Endothelial cell of umbilical vein (primary cell): ENCODE data around the gene DACT2. TPM values are rescaled to one million over a fixed set of nuclear protein-coding genes. Genes with fewer than 3 reads are reported as not detected.

Source experiments
- BruUV-seq: library from RNA; stranded (reverse); fragments of 400-500 nt; replicated peaks from 2 replicates; lab custom pipeline; 2021; lab: Mats Ljungman, UMichigan
- CTCF ChIA-PET: fragments of 300-600, 350-600 bp; sonication (Branson Sonifier 250); formaldehyde crosslinking; loops from one replicate; lab custom pipeline; 2021; ENCODE audit warnings: antibody characterized with exemption, inconsistent platforms; lab: Charles Lee
- POLR2A ChIA-PET: fragments of 300-600, 350-600 bp; sonication (Branson Sonifier 250); formaldehyde crosslinking; loops from one replicate; lab custom pipeline; 2021; ENCODE audit warnings: antibody characterized with exemption, inconsistent platforms; lab: Charles Lee
- DNase-seq: peaks from one replicate; pipeline ENCODE4 v3.0.0-alpha.2; 2011; ENCODE audit warnings: low read depth, low spot score
- FAIRE-seq: peaks from 2 replicates; lab custom pipeline; 2011; peaks lifted over from hg19 to GRCh38; lab: Jason Lieb, UNC
- H2AFZ ChIP-seq: 2 replicates; pipeline ENCODE4 v1.6.0; 2012; ENCODE audit warnings: low read depth, low read length, control low read depth, inconsistent platforms
- H3K27ac ChIP-seq: 2 replicates; pipeline ENCODE4 v1.5.1; 2011; ENCODE audit warnings: low read depth, mild to moderate bottlenecking, control low read depth, low read length, moderate library complexity; ENCODE audit not compliant: insufficient read depth
- H3K27me3 ChIP-seq, 2 experiments: 2 replicates each; pipeline versions ENCODE4 v1.6.0 to v1.6.1; 2011; ENCODE audit warnings: low read length in 2 of 2, mixed read lengths in 1 of 2; ENCODE audit not compliant: control insufficient read depth in 2 of 2, insufficient read depth in 2 of 2
- H3K36me3 ChIP-seq, 2 experiments: 2 replicates in 1 of 2; 3 replicates in 1 of 2; pipeline ENCODE4 v1.5.1; 2011; ENCODE audit warnings: low read length in 2 of 2, mild to moderate bottlenecking in 1 of 2, moderate library complexity in 1 of 2; ENCODE audit not compliant: control insufficient read depth in 2 of 2, insufficient read depth in 2 of 2; ENCODE audit errors: extremely low read depth in 1 of 2
- H3K4me1 ChIP-seq: 3 replicates; pipeline ENCODE4 v1.5.1; 2011; ENCODE audit warnings: mild to moderate bottlenecking, low read length; ENCODE audit not compliant: control insufficient read depth, insufficient read depth; ENCODE audit errors: extremely low read depth
- H3K4me2 ChIP-seq: 2 replicates; pipeline ENCODE4 v1.6.1; 2011; ENCODE audit warnings: low read length, control low read depth, mixed read lengths; ENCODE audit not compliant: insufficient read depth
- H3K4me3 ChIP-seq, 3 experiments: fragments of 200-600 bp in 1 of 3; sonication (generic), shearing (Covaris generic) in 1 of 3; replicated peaks in 1 of 3; 2 replicates each; pipeline ENCODE4 v1.5.1; 2011 to 2016; ENCODE audit warnings: control low read depth in 3 of 3, low read length in 3 of 3, mild to moderate bottlenecking in 2 of 3, inconsistent platforms in 1 of 3, low read depth in 1 of 3, moderate library complexity in 1 of 3; ENCODE audit not compliant: insufficient read depth in 1 of 3
- H3K79me2 ChIP-seq: 2 replicates; pipeline ENCODE4 v1.6.0; 2012; ENCODE audit warnings: low read length, inconsistent platforms; ENCODE audit not compliant: control insufficient read depth, insufficient read depth
- H3K9ac ChIP-seq: replicated peaks from 2 replicates; pipeline ENCODE3; 2011; ENCODE audit warnings: low read length, control low read depth; ENCODE audit not compliant: insufficient read depth; ENCODE audit errors: extremely low read depth
- H3K9me1 ChIP-seq: replicated peaks from 3 replicates; pipeline ENCODE4 v1.6.0; 2011; ENCODE audit warnings: mild to moderate bottlenecking, low read length; ENCODE audit not compliant: control insufficient read depth, insufficient read depth; ENCODE audit errors: extremely low read depth
- H3K9me3 ChIP-seq: replicated peaks from 2 replicates; pipeline ENCODE4 v1.5.1; 2012; ENCODE audit warnings: low read length, inconsistent platforms; ENCODE audit not compliant: control insufficient read depth, insufficient read depth
- H4K20me1 ChIP-seq: replicated peaks from 2 replicates; pipeline ENCODE3; 2011; ENCODE audit warnings: mild to moderate bottlenecking, low read length; ENCODE audit not compliant: control insufficient read depth, insufficient read depth; ENCODE audit errors: extremely low read depth
- CTCF ChIP-seq, 2 donors: IDR thresholded peaks; 1 replicate in 1 of 2; 2 replicates in 1 of 2; pipeline ENCODE4 v1.5.1; 2011; ENCODE audit warnings: low read length in 2 of 2, mild to moderate bottlenecking in 2 of 2, moderate library complexity in 2 of 2, control low read depth in 1 of 2, inconsistent platforms in 1 of 2, low read depth in 1 of 2; ENCODE audit not compliant: insufficient read depth in 1 of 2; ENCODE audit errors: extremely low read depth in 1 of 2
- EZH2 ChIP-seq: IDR thresholded peaks from 2 replicates; pipeline ENCODE4 v1.6.1; 2012; ENCODE audit warnings: borderline replicate concordance, low read depth, mild to moderate bottlenecking, moderate library complexity, low read length, inconsistent platforms; ENCODE audit not compliant: severe bottlenecking
- FOS ChIP-seq: IDR thresholded peaks from 2 replicates; pipeline ENCODE4 v1.6.1; 2011; ENCODE audit warnings: mild to moderate bottlenecking, low read length, moderate library complexity, borderline replicate concordance; ENCODE audit not compliant: insufficient read depth
- GATA2 ChIP-seq: IDR thresholded peaks from 2 replicates; pipeline ENCODE4 v1.7.0; 2011; ENCODE audit warnings: low read depth, mild to moderate bottlenecking, moderate library complexity, mixed read lengths, low read length; ENCODE audit not compliant: insufficient read length, insufficient read depth
- JUN ChIP-seq: IDR thresholded peaks from 2 replicates; pipeline ENCODE4 v1.6.1; 2011; ENCODE audit warnings: borderline replicate concordance, low read depth; ENCODE audit not compliant: insufficient read length, insufficient read depth
- MAX ChIP-seq: IDR thresholded peaks from 2 replicates; pipeline ENCODE4 v1.6.1; 2011; ENCODE audit not compliant: insufficient read depth, insufficient read length
- MYC ChIP-seq: IDR thresholded peaks from one replicate; pipeline ENCODE4 v1.6.1; 2011; ENCODE audit warnings: mild to moderate bottlenecking, low read depth, low read length
- POLR2A ChIP-seq: IDR thresholded peaks from 2 replicates; pipeline ENCODE4 v1.6.1; 2012; ENCODE audit warnings: low read depth, mild to moderate bottlenecking, control low read depth, low read length
- POLR2AphosphoS5 ChIP-seq: IDR thresholded peaks from 2 replicates; pipeline ENCODE4 v1.6.1; 2012; ENCODE audit warnings: low read depth, mild to moderate bottlenecking, control low read depth, low read length, moderate library complexity; ENCODE audit not compliant: insufficient read depth
- dilution Hi-C: fragments of 300-500 bp; cut with MboI; formaldehyde crosslinking; loops from one replicate; pipeline ENCODE4 v1.15.0; 2019; ENCODE audit warnings: low sequenced_read_pairs; ENCODE audit not compliant: extremely low pct_ligation_motif_present
- intact Hi-C: fragments of 100-400 bp; cut with micrococcal nuclease; formaldehyde crosslinking; loops from one replicate; pipeline ENCODE4 v1.10.0; 2022
- polyA plus RNA-seq, 4 experiments: library from polyadenylated mRNA; depleted of rRNA in 3 of 4; stranded (reverse) in 3 of 4; unstranded in 1 of 4; fragments of >200 nt; gene quantifications; 2 replicates each; pipeline versions ENCODE4 v1.2.1 to v1.2.3, GENCODE V29; 2011 to 2012; ENCODE audit warnings: missing spikeins in 1 of 4
- total RNA-seq: library from RNA; stranded (reverse); gene quantifications from 2 replicates; pipeline ENCODE4 v1.2.3, GENCODE V29; 2021

Gene DACT2
- total and polyA plus RNA-seq, 2 donors (not counting 3 experiments of a cell fraction or from before 2014, with no cell fraction given), result not detected

- Histone ChIP-seq H3K4me3 (no peak overlapping the region), H3K27ac (no peak overlapping the region), H3K79me2 (no peaks in the 10 kb centered on the region), H4K20me1 (no peaks in the 10 kb centered on the region), H3K9me1 (no peaks in the 10 kb centered on the region), H3K4me2 (no peak overlapping the region), H3K4me1 (no peaks in the 10 kb centered on the region), H3K36me3 (no peaks in the 10 kb centered on the region), H3K9me3 (no peaks in the 10 kb centered on the region), H3K27me3 (no peaks in the 10 kb centered on the region), H3K9ac (no peak overlapping the region), H2AFZ (no peak overlapping the region)
- CTCF ChIA-PET, result no interaction called here
- POLR2A ChIA-PET, result no interaction called here
- TF ChIP-seq FOS, result no peak
- no peak for TF ChIP-seq POLR2AphosphoS5
- FAIRE-seq, result no peak
- dilution Hi-C loops, result no loop called here
- BruUV-seq, result no TSS peak
- DNase-seq, result no peak
- intact Hi-C loops, result no loop called here
Observed at GRCh38 chr6:168352096-168352495, 32.5 kb upstream of the DACT2 start.

GRCh38 chr6:168349718-168350210 is 30.2 kb upstream of the DACT2 start:
- H4K20me1 ChIP-seq, result no peaks in the 10 kb centered on the region
- no peaks in the 10 kb centered on the region for H3K9me1 ChIP-seq
- FAIRE-seq, result no peak
- POLR2A ChIA-PET, result no interaction called here
- H3K4me3 ChIP-seq, result no peak overlapping the region
- no peak overlapping the region for H2AFZ ChIP-seq
- dilution Hi-C loops, result no loop called here
- no peaks in the 10 kb centered on the region for H3K9me3 ChIP-seq
- TF ChIP-seq MAX (no peak), GATA2 (no peak), POLR2A (no peak), POLR2AphosphoS5 (no peak), MYC (no peak), JUN (no peak), EZH2 (no peak), FOS (no peak), CTCF (IDR thresholded peaks at IDR 0.05; ENCODE audit: extremely low read depth in 1 of 2, insufficient read depth in 1 of 2, low read depth in 1 of 2, low read length in 2 of 2) (no peak)
- intact Hi-C loops, result no loop called here
- H3K9ac ChIP-seq, result no peak overlapping the region
- no peak overlapping the region for H3K27ac ChIP-seq
- no peaks in the 10 kb centered on the region for H3K27me3 ChIP-seq
- CTCF ChIA-PET, result no interaction called here
- no peak for DNase-seq
- no peaks in the 10 kb centered on the region for H3K36me3 ChIP-seq
- no peak overlapping the region for H3K4me2 ChIP-seq
- BruUV-seq, result no TSS peak
- no peaks in the 10 kb centered on the region for H3K4me1 ChIP-seq
- H3K79me2 ChIP-seq, result no peaks in the 10 kb centered on the region
